Neural cell (in vitro differentiated cells): Measurements from ENCODE around the gene COL16A1. TPM values are rescaled to one million over a fixed set of nuclear protein-coding genes. Genes with fewer than 3 reads are reported as not detected.

Experiments used
- H2AFZ ChIP-seq: fragments of 200-600, 300-800 bp; sonication (generic), shearing (Covaris generic); 2 replicates; pipeline ENCODE4 v1.6.0; 2014; ENCODE audit warnings: low read depth, mild to moderate bottlenecking, antibody characterized with exemption, low read length, moderate library complexity
- H3F3A ChIP-seq: fragments of 200-600 bp; shearing (Covaris generic); 2 replicates; pipeline ENCODE4 v1.6.1; 2016; ENCODE audit warnings: mild to moderate bottlenecking, moderate library complexity, mixed read lengths, antibody characterized with exemption, low read length; ENCODE audit not compliant: insufficient read depth, poor library complexity, severe bottlenecking
- H3K27ac ChIP-seq: fragments of 200-600, 300-800 bp; sonication (generic), shearing (Covaris generic); 2 replicates; pipeline ENCODE4 v1.5.1; 2014; ENCODE audit warnings: mild to moderate bottlenecking, low read length, moderate library complexity
- H3K27me3 ChIP-seq: fragments of 300-800, 200-600 bp; sonication (generic), shearing (Covaris generic); 2 replicates; pipeline ENCODE4 v1.6.0; 2014; ENCODE audit warnings: mild to moderate bottlenecking, low read depth, low read length, moderate library complexity; ENCODE audit not compliant: insufficient read depth
- H3K36me3 ChIP-seq: fragments of 300-800, 200-600 bp; sonication (generic), shearing (Covaris generic); 2 replicates; pipeline ENCODE4 v1.5.1; 2014; ENCODE audit warnings: mild to moderate bottlenecking, antibody characterized with exemption, low read length, moderate library complexity; ENCODE audit not compliant: insufficient read depth
- H3K4me2 ChIP-seq: fragments of 300-800, 200-600 bp; sonication (generic), shearing (Covaris generic); 2 replicates; pipeline ENCODE4 v1.6.0; 2014; ENCODE audit warnings: mild to moderate bottlenecking, low read length
- H3K4me3 ChIP-seq: fragments of 300-800, 200-600 bp; sonication (generic), shearing (Covaris generic); 2 replicates; pipeline ENCODE4 v1.5.1; 2014; ENCODE audit warnings: mild to moderate bottlenecking, low read length, moderate library complexity
- H3K79me2 ChIP-seq: fragments of 200-600 bp; shearing (Covaris generic); replicated peaks from 2 replicates; pipeline ENCODE4 v1.6.0; 2014; ENCODE audit warnings: mild to moderate bottlenecking, low read length, moderate library complexity; ENCODE audit not compliant: insufficient read depth
- H3K9ac ChIP-seq: fragments of 300-800, 200-600 bp; sonication (generic), shearing (Covaris generic); 2 replicates; pipeline ENCODE4 v1.6.1; 2016; ENCODE audit warnings: mild to moderate bottlenecking, low read length, mixed read lengths
- H3K9me2 ChIP-seq: fragments of 200-600 bp; shearing (Covaris generic); 2 replicates; pipeline ENCODE4 v1.6.1; 2016; ENCODE audit warnings: mild to moderate bottlenecking, low read length, mixed read lengths; ENCODE audit not compliant: insufficient read depth
- H3K9me3 ChIP-seq: fragments of 200-600, 300-800 bp; sonication (generic), shearing (Covaris generic); 2 replicates; pipeline ENCODE4 v1.6.1; 2016; ENCODE audit warnings: mild to moderate bottlenecking, mixed run types, low read length, moderate library complexity, mixed read lengths
- H4K20me1 ChIP-seq: fragments of 200-600 bp; shearing (Covaris generic); 2 replicates; pipeline ENCODE4 v1.6.1; 2016; ENCODE audit warnings: mild to moderate bottlenecking, mixed run types; ENCODE audit not compliant: insufficient read depth
- CTCF ChIP-seq: fragments of 450-650 bp; IDR thresholded peaks from 2 replicates; pipeline ENCODE4 v1.5.1; 2014; ENCODE audit warnings: antibody characterized with exemption, mild to moderate bottlenecking, moderate library complexity; ENCODE audit not compliant: poor library complexity, severe bottlenecking
- EP300 ChIP-seq: fragments of 450-650 bp; conservative IDR thresholded peaks from 2 replicates; pipeline ENCODE4 v1.6.1; 2014; ENCODE audit warnings: antibody characterized with exemption, mild to moderate bottlenecking, moderate library complexity; ENCODE audit not compliant: poor library complexity, severe bottlenecking
- EZH2 ChIP-seq: fragments of 200-600, 300-800 bp; shearing (Covaris generic), sonication (generic); IDR thresholded peaks from 2 replicates; pipeline ENCODE4 v1.6.1; 2014; ENCODE audit warnings: antibody characterized with exemption, low read length, borderline replicate concordance, mild to moderate bottlenecking; ENCODE audit not compliant: insufficient read depth, poor library complexity, severe bottlenecking
- MXI1 ChIP-seq: fragments of 450-650 bp; conservative IDR thresholded peaks from 2 replicates; pipeline ENCODE4 v1.6.1; 2014; ENCODE audit warnings: antibody characterized with exemption, mild to moderate bottlenecking; ENCODE audit not compliant: poor library complexity, severe bottlenecking
- POLR2AphosphoS5 ChIP-seq: IDR thresholded peaks from 2 replicates; pipeline ENCODE4 v1.6.1; 2012
- RAD21 ChIP-seq: fragments of 450-650 bp; conservative IDR thresholded peaks from 2 replicates; pipeline ENCODE4 v1.6.1; 2014; ENCODE audit warnings: antibody characterized with exemption, mild to moderate bottlenecking, moderate library complexity
- REST ChIP-seq: IDR thresholded peaks from 2 replicates; pipeline ENCODE4 v1.6.1; 2012; ENCODE audit warnings: borderline replicate concordance
- SMC3 ChIP-seq: fragments of 450-650 bp; conservative IDR thresholded peaks from 2 replicates; pipeline ENCODE4 v1.6.1; 2014; ENCODE audit warnings: antibody characterized with exemption, mild to moderate bottlenecking, moderate library complexity; ENCODE audit not compliant: poor library complexity
- TAF1 ChIP-seq: IDR thresholded peaks from 2 replicates; pipeline ENCODE4 v1.6.1; 2012; ENCODE audit warnings: low read depth
- polyA plus RNA-seq: library from polyadenylated mRNA; depleted of rRNA; stranded (reverse); fragments of >200 nt; gene quantifications from 2 replicates; pipeline ENCODE4 v1.2.3, GENCODE V29; 2014

Gene COL16A1
- polyA plus RNA-seq, 1 donor from 2014 or later: 3.4 TPM

- H3K9ac ChIP-seq: no peak overlapping the region
- H3K9me2 ChIP-seq: no peaks in the 10 kb centered on the region
- no peaks in the 10 kb centered on the region for H3K79me2 ChIP-seq
- no peaks in the 10 kb centered on the region for H3K9me3 ChIP-seq
- H3K27ac ChIP-seq: no peak overlapping the region
- H3F3A ChIP-seq: no peaks in the 10 kb centered on the region
- no peaks in the 10 kb centered on the region for H3K27me3 ChIP-seq
- TF ChIP-seq REST (no peak), EP300 (no peak)
- no peaks in the 10 kb centered on the region for H3K36me3 ChIP-seq
- no peaks in the 10 kb centered on the region for H4K20me1 ChIP-seq
- H2AFZ ChIP-seq: no peak overlapping the region
- H3K4me2 ChIP-seq: no peak overlapping the region
- no peak overlapping the region for H3K4me3 ChIP-seq
Measured at GRCh38 chr1:31752258-31752657, 48.4 kb upstream of the COL16A1 start.

GRCh38 chr1:31751822-31752241 lies 48.0 kb upstream of the COL16A1 start:
- TF ChIP-seq REST (no peak), RAD21 (no peak), TAF1 (no peak), CTCF (no peak), MXI1 (no peak), SMC3 (no peak), EP300 (no peak), POLR2AphosphoS5 (no peak), EZH2 (no peak)
- H2AFZ ChIP-seq: no peak overlapping the region
- no peaks in the 10 kb centered on the region for H4K20me1 ChIP-seq
- no peaks in the 10 kb centered on the region for H3K27me3 ChIP-seq
- H3K9me3 ChIP-seq: no peaks in the 10 kb centered on the region
- no peak overlapping the region for H3K9ac ChIP-seq
- no peak overlapping the region for H3K4me3 ChIP-seq
- no peaks in the 10 kb centered on the region for H3K79me2 ChIP-seq
- no peaks in the 10 kb centered on the region for H3F3A ChIP-seq
- H3K27ac ChIP-seq: no peak overlapping the region
- H3K9me2 ChIP-seq: no peaks in the 10 kb centered on the region
- no peaks in the 10 kb centered on the region for H3K36me3 ChIP-seq
- no peak overlapping the region for H3K4me2 ChIP-seq
